Lower leg skin (tissue), 3 donors: Measurements from ENCODE around the gene CNKSR3.

Experiments
- CTCF ChIP-seq, 3 donors: fragments of 450-650 bp; IDR thresholded peaks; one replicate each; pipeline ENCODE4 v1.5.1; 2016; ENCODE audit warnings: antibody characterized with exemption in 3 of 3, mild to moderate bottlenecking in 3 of 3, moderate library complexity in 2 of 3
- POLR2A ChIP-seq, 2 donors: fragments of 450-650 bp; IDR thresholded peaks; one replicate each; pipeline ENCODE4 v1.6.1; 2016 to 2017; ENCODE audit warnings: antibody characterized with exemption in 2 of 2, mild to moderate bottlenecking in 1 of 2, moderate library complexity in 1 of 2

GRCh38 chr6:154543628-154544027, 33.1 kb upstream of the CNKSR3 start:
- no peak for TF ChIP-seq CTCF (IDR thresholded peaks at IDR 0.05)
- no peak for TF ChIP-seq POLR2A (IDR thresholded peaks at IDR 0.05)
